IMR-90 (cell line): ENCODE data around the gene SRSF10. TPM values are rescaled to one million over a fixed set of nuclear protein-coding genes. Genes with fewer than 3 reads are reported as not detected.

Experiments
- ATAC-seq: fragments of 200-7000 bp; cut with Tn5 transposase; 2 replicates; pipeline ENCODE4 v1.9.1; 2020; ENCODE audit warnings: low read depth, mild to moderate bottlenecking, moderate library complexity
- BruUV-seq: library from RNA; stranded (reverse); fragments of 400-500 nt; replicated peaks from 2 replicates; lab custom pipeline; 2021; lab: Mats Ljungman, UMichigan
- CTCF ChIA-PET: fragments of 300-600 bp; formaldehyde crosslinking; extraction: SDS; loops from one replicate; lab custom pipeline; 2021; ENCODE audit warnings: antibody characterized with exemption; lab: Yijun Ruan, JAX
- POLR2A ChIA-PET: fragments of 300-600 bp; sonication (Branson Sonifier 250); formaldehyde crosslinking; loops from one replicate; lab custom pipeline; 2022; ENCODE audit warnings: antibody characterized with exemption; ENCODE audit not compliant: unreplicated experiment; lab: Charles Lee
- DNase-seq: peaks from one replicate; pipeline ENCODE4 v3.0.0; 2013
- H2AFZ ChIP-seq: replicated peaks from 2 replicates; pipeline ENCODE3; 2013; ENCODE audit warnings: low read length, mild to moderate bottlenecking; ENCODE audit not compliant: poor library complexity
- H2AK5ac ChIP-seq: 2 replicates; pipeline ENCODE4 v1.6.1; 2013; ENCODE audit warnings: low read depth, low read length, inconsistent platforms
- H2AK9ac ChIP-seq: replicated peaks from 2 replicates; pipeline ENCODE3; 2013; ENCODE audit warnings: mild to moderate bottlenecking, low read depth, low read length, moderate library complexity; ENCODE audit not compliant: poor library complexity
- H2BK120ac ChIP-seq: 2 replicates; pipeline ENCODE4 v1.6.1; 2013; ENCODE audit warnings: low read depth, low read length, inconsistent platforms
- H2BK15ac ChIP-seq: 3 replicates; pipeline ENCODE4 v1.6.1; 2013; ENCODE audit warnings: low read depth, low read length, inconsistent platforms
- H2BK20ac ChIP-seq: 2 replicates; pipeline ENCODE4 v1.6.1; 2013; ENCODE audit warnings: low read depth, mild to moderate bottlenecking, inconsistent platforms, low read length, moderate library complexity
- H2BK5ac ChIP-seq: 2 replicates; pipeline ENCODE4 v1.6.1; 2013; ENCODE audit warnings: mild to moderate bottlenecking, low read depth, low read length, inconsistent platforms; ENCODE audit not compliant: poor library complexity, severe bottlenecking
- H3K14ac ChIP-seq: replicated peaks from 2 replicates; pipeline ENCODE4 v1.6.1; 2013; ENCODE audit warnings: low read depth, low read length, inconsistent platforms
- H3K18ac ChIP-seq: 2 replicates; pipeline ENCODE4 v1.6.1; 2013; ENCODE audit warnings: low read depth, low read length, control low read depth
- H3K23ac ChIP-seq: 2 replicates; pipeline ENCODE4 v1.6.1; 2013; ENCODE audit warnings: low read depth, low read length, inconsistent platforms
- H3K27ac ChIP-seq: 2 replicates; pipeline ENCODE4 v1.5.1; 2013; ENCODE audit warnings: mild to moderate bottlenecking, control low read depth, low read length; ENCODE audit not compliant: insufficient read depth
- H3K27me3 ChIP-seq: 2 replicates; pipeline ENCODE4 v1.6.1; 2013; ENCODE audit warnings: low read length; ENCODE audit not compliant: control insufficient read depth, insufficient read depth
- H3K36me3 ChIP-seq: 2 replicates; pipeline ENCODE4 v1.6.1; 2013; ENCODE audit warnings: low read length, mixed read lengths; ENCODE audit not compliant: control insufficient read depth, insufficient read depth
- H3K4ac ChIP-seq: 2 replicates; pipeline ENCODE4 v1.6.1; 2013; ENCODE audit warnings: low read depth, low read length, inconsistent platforms
- H3K4me1 ChIP-seq: 2 replicates; pipeline ENCODE4 v1.6.1; 2013; ENCODE audit warnings: low read length, mixed read lengths; ENCODE audit not compliant: control insufficient read depth, insufficient read depth
- H3K4me2 ChIP-seq: 2 replicates; pipeline ENCODE4 v1.6.1; 2013; ENCODE audit warnings: low read depth, mild to moderate bottlenecking, control low read depth, low read length, moderate library complexity
- H3K4me3 ChIP-seq: 2 replicates; pipeline ENCODE4 v1.5.1; 2013; ENCODE audit warnings: low read depth, mild to moderate bottlenecking, control low read depth, low read length, moderate library complexity; ENCODE audit not compliant: insufficient read depth
- H3K56ac ChIP-seq: 2 replicates; pipeline ENCODE4 v1.6.1; 2013; ENCODE audit warnings: low read length, inconsistent platforms; ENCODE audit not compliant: insufficient read depth; ENCODE audit errors: extremely low read depth
- H3K79me1 ChIP-seq, 2 experiments: 2 replicates each; pipeline ENCODE4 v1.6.1; 2013; ENCODE audit warnings: low read length in 2 of 2, inconsistent platforms in 1 of 2, low read depth in 1 of 2
- H3K9ac ChIP-seq: 2 replicates; pipeline ENCODE4 v1.6.1; 2013; ENCODE audit warnings: low read depth, low read length, control low read depth
- H3K9me1 ChIP-seq: 2 replicates; pipeline ENCODE4 v1.6.1; 2013; ENCODE audit warnings: low read length, inconsistent platforms; ENCODE audit not compliant: insufficient read depth
- H3K9me3 ChIP-seq: 2 replicates; pipeline ENCODE4 v1.6.1; 2013; ENCODE audit warnings: low read length; ENCODE audit not compliant: control insufficient read depth, insufficient read depth
- H4K20me1 ChIP-seq: 2 replicates; pipeline ENCODE4 v1.6.1; 2013; ENCODE audit warnings: low read length, inconsistent platforms; ENCODE audit not compliant: insufficient read depth
- H4K5ac ChIP-seq: 2 replicates; pipeline ENCODE4 v1.6.1; 2013; ENCODE audit warnings: mild to moderate bottlenecking, low read depth, low read length, control low read depth
- H4K8ac ChIP-seq, 2 experiments: 2 replicates each; pipeline ENCODE4 v1.6.1; 2013; ENCODE audit warnings: low read depth in 2 of 2, low read length in 2 of 2, control low read depth in 1 of 2, inconsistent platforms in 1 of 2
- H4K91ac ChIP-seq: 2 replicates; pipeline ENCODE4 v1.6.1; 2013; ENCODE audit warnings: low read depth, low read length, inconsistent platforms; ENCODE audit not compliant: insufficient read depth
- BHLHE40 ChIP-seq: fragments of 150-350 bp; IDR thresholded peaks from 2 replicates; pipeline ENCODE4 v1.6.1; 2016; ENCODE audit warnings: mild to moderate bottlenecking, low read depth, low read length
- CEBPB ChIP-seq: IDR thresholded peaks from 2 replicates; pipeline ENCODE4 v1.6.1; 2012; ENCODE audit warnings: low read depth, low read length, improper control_type of control experiment
- CHD1 ChIP-seq: IDR thresholded peaks from 2 replicates; pipeline ENCODE4 v1.6.1; 2012; ENCODE audit warnings: low read depth, low read length, improper control_type of control experiment
- CTCF ChIP-seq: conservative IDR thresholded peaks from 2 replicates; pipeline ENCODE4 v1.5.1; 2012; ENCODE audit warnings: mild to moderate bottlenecking, low read depth, low read length, improper control_type of control experiment
- ELK1 ChIP-seq: fragments of 150-350 bp; IDR thresholded peaks from 2 replicates; pipeline ENCODE4 v1.6.1; 2016; ENCODE audit warnings: low read depth, mild to moderate bottlenecking, low read length, moderate library complexity, borderline replicate concordance
- FOS ChIP-seq: fragments of 150-350 bp; IDR thresholded peaks from 2 replicates; pipeline ENCODE4 v1.6.1; 2016; ENCODE audit warnings: low read depth, low read length
- MAFK ChIP-seq: IDR thresholded peaks from 2 replicates; pipeline ENCODE4 v1.6.1; 2012; ENCODE audit warnings: low read depth, low read length, improper control_type of control experiment
- MXI1 ChIP-seq: IDR thresholded peaks from 2 replicates; pipeline ENCODE4 v1.6.1; 2012; ENCODE audit warnings: low read depth, mild to moderate bottlenecking, low read length, moderate library complexity, borderline replicate concordance
- NFE2L2 ChIP-seq: fragments of 150-350 bp; IDR thresholded peaks from 2 replicates; pipeline ENCODE4 v1.6.1; 2016; ENCODE audit warnings: low read depth, mild to moderate bottlenecking, low read length
- POLR2A ChIP-seq: IDR thresholded peaks from 2 replicates; pipeline ENCODE4 v1.6.1; 2012; ENCODE audit warnings: mild to moderate bottlenecking, low read depth, low read length
- RAD21 ChIP-seq: IDR thresholded peaks from 2 replicates; pipeline ENCODE4 v1.6.1; 2012; ENCODE audit warnings: low read length, improper control_type of control experiment
- RCOR1 ChIP-seq: IDR thresholded peaks from 2 replicates; pipeline ENCODE4 v1.6.1; 2012; ENCODE audit warnings: mild to moderate bottlenecking, low read length, improper control_type of control experiment; ENCODE audit not compliant: insufficient replicate concordance
- RFX5 ChIP-seq: IDR thresholded peaks from 2 replicates; pipeline ENCODE4 v1.8.0; 2012; ENCODE audit warnings: low read depth, mild to moderate bottlenecking, low read length, moderate library complexity
- SMC3 ChIP-seq: fragments of 150-350 bp; IDR thresholded peaks from 2 replicates; pipeline ENCODE4 v1.6.1; 2016; ENCODE audit warnings: low read depth, mild to moderate bottlenecking, antibody characterized with exemption, low read length, moderate library complexity
- WGBS, 2 experiments: methylation state at CpG; one replicate each; pipeline versions ENCODE4 v1.1.5 to v1.1.7; 2013; ENCODE audit warnings: missing lambda C conversion rate in 2 of 2; ENCODE audit not compliant: insufficient read length in 1 of 2; ENCODE audit errors: extremely low coverage in 2 of 2; 5-methylcytosine and 5-hydroxymethylcytosine counted together
- dilution Hi-C: fragments of 300-500 bp; cut with HindIII; formaldehyde crosslinking; loops from one replicate; pipeline ENCODE4 v1.14.3; 2018; ENCODE audit warnings: low sequenced_read_pairs; ENCODE audit not compliant: unreplicated experiment
- in situ Hi-C: fragments of 300-500 bp; cut with MboI; formaldehyde crosslinking; loops from 3 replicates; pipeline ENCODE4 v1.14.3; 2019; ENCODE audit warnings: low sequenced_read_pairs, inconsistent platforms, mixed read lengths
- intact Hi-C: fragments of 100-400 bp; cut with micrococcal nuclease; formaldehyde crosslinking; loops from 2 replicates; pipeline ENCODE4 v1.10.0; 2022
- polyA plus RNA-seq, 3 experiments: library from polyadenylated mRNA; depleted of rRNA; stranded (reverse); fragments of >200 nt; gene quantifications; 2 replicates each; pipeline ENCODE4 v1.2.3, GENCODE V29; 2012; ENCODE audit warnings: low replicate concordance in 1 of 3
- total RNA-seq: library from RNA; depleted of rRNA; stranded (reverse); fragments of >200 nt; gene quantifications from 2 replicates; pipeline ENCODE4 v1.2.3, GENCODE V29; 2012

SRSF10 gene
- total and polyA plus RNA-seq, 2 of the 4 experiments (the other 2 are of a cell fraction), result 90.1 to 110 TPM

GRCh38 chr1:23959461-23960290 lies 20.5 kb downstream of the SRSF10 start, which contains the start of gene PNRC2:
Gene PNRC2, plus strand, starts transcription at chr1:23959828. Its CDS starts 1,630 bp downstream, at chr1:23961458.
- Histone ChIP-seq H4K8ac (peak within 1 kb of the TSS; percentile 77 to 97), H3K36me3 (peaks cover 4% of the 10 kb centered on the region), H4K20me1 (peaks cover 31% of the 10 kb centered on the region), H2AK5ac (peak within 1 kb of the TSS; percentile 100), H2BK120ac (peak within 1 kb of the TSS; percentile 87), H3K18ac (peak within 1 kb of the TSS; percentile 87), H3K14ac (peak within 1 kb of the TSS; percentile 100), H3K9ac (peak within 1 kb of the TSS; percentile 98), H3K56ac (peak within 1 kb of the TSS; percentile 96), H4K91ac (peak within 1 kb of the TSS; percentile 95), H3K4me2 (peak within 1 kb of the TSS; percentile 91), H3K4ac (peak within 1 kb of the TSS; percentile 99), H3K23ac (peak within 1 kb of the TSS; percentile 100), H3K9me1 (no peaks in the 10 kb centered on the region), H3K27ac (peak within 1 kb of the TSS; percentile 99), H3K4me1 (peaks cover 2% of the 10 kb centered on the region; the same call in 1 of the 2 replicates), H3K9me3 (no peaks in the 10 kb centered on the region), H2BK20ac (no peak within 1 kb of the TSS; the same call in 1 of the 2 replicates), H3K27me3 (no peaks in the 10 kb centered on the region), H2BK15ac (peak within 1 kb of the TSS; percentile 63; the same call in 1 of the 3 replicates), H2BK5ac (peak within 1 kb of the TSS; percentile 98), H2AK9ac (peak within 1 kb of the TSS; percentile 99), H2AFZ (peak within 1 kb of the TSS; percentile 94), H4K5ac (peak within 1 kb of the TSS; percentile 92), H3K4me3 (peak within 1 kb of the TSS; percentile 83), H3K79me1 (0 out of 4 replicates have a peak, but pooled peaks cover 0 to 5% of the 10 kb centered on the region in 2 experiments)
- ATAC-seq, result peak; percentile 93
- peak; percentile 94 for DNase-seq
- intact Hi-C loops (loop anchor here (5.0 kb wide), 1 partner anchor 68 kb away; no protein-coding TSS in a partner anchor), dilution Hi-C loops (no loop called here), in situ Hi-C loops (no loop called here)
- CTCF ChIA-PET, result no interaction called here
- BruUV-seq, result no TSS peak
- POLR2A ChIA-PET, result interaction anchor here (0.6 to 1.5 kb wide), 3 partner anchors 13 to 20 kb away, joined by 3 to 4 read pairs (median 4); partner anchors contain the start of gene SRSF10
- WGBS, 2 experiments, result 2% methylated on average over 23 of the region's 84 CpGs; no CpG with 5 or more reads in 1 of the 2 experiments
- no peak for TF ChIP-seq CTCF
- TF ChIP-seq NFE2L2, result no peak
- no peak for TF ChIP-seq CEBPB
- peak; percentile 48; the same call in 1 of the 2 replicates for TF ChIP-seq FOS
- TF ChIP-seq CHD1, result peak; percentile 4; the same call in 1 of the 2 replicates
- no peak for TF ChIP-seq MAFK
- no peak for TF ChIP-seq SMC3
- TF ChIP-seq BHLHE40, result peak; percentile 77
- no peak for TF ChIP-seq ELK1
- TF ChIP-seq RFX5, result peak; percentile 98
- TF ChIP-seq RCOR1, result no peak
- TF ChIP-seq MXI1, result peak; percentile 98
- TF ChIP-seq POLR2A, result peak; percentile 97
- TF ChIP-seq RAD21, result no peak
